HepG2 (cell line): ENCODE results near the gene RING1. TPM values are rescaled to one million over a fixed set of nuclear protein-coding genes. Genes with fewer than 3 reads are reported as not detected.

ENCODE experiments used
- ATF2 ChIP-seq: sonication (generic); formaldehyde crosslinking; IDR thresholded peaks from 2 replicates; pipeline ENCODE4 v1.4.0; 2020; ENCODE audit warnings: missing genetic modification reagents
- ATF6 ChIP-seq: sonication (generic); formaldehyde crosslinking; conservative IDR thresholded peaks from 2 replicates; pipeline ENCODE4 v1.4.0; 2020; ENCODE audit warnings: missing genetic modification reagents
- CREM ChIP-seq, 2 experiments: sonication (generic) in 1 of 2; formaldehyde crosslinking in 1 of 2; IDR thresholded peaks; 2 replicates each; pipeline versions ENCODE4 v1.4.0 to v1.6.1; 2016 to 2020; ENCODE audit warnings: antibody characterized with exemption in 1 of 2, mild to moderate bottlenecking in 1 of 2, missing genetic modification reagents in 1 of 2
- GLMP ChIP-seq: sonication (generic); formaldehyde crosslinking; IDR thresholded peaks from 2 replicates; pipeline ENCODE4 v1.9.0; 2021; ENCODE audit warnings: missing genetic modification reagents, mild to moderate bottlenecking, borderline replicate concordance
- GTF2F1 ChIP-seq: fragments of 150-350 bp; IDR thresholded peaks from 2 replicates; pipeline ENCODE4 v1.6.1; 2014; ENCODE audit warnings: low read length
- KLF15 ChIP-seq: sonication (generic); formaldehyde crosslinking; IDR thresholded peaks from 2 replicates; pipeline ENCODE4 v1.8.1; 2023; ENCODE audit warnings: borderline replicate concordance, mild to moderate bottlenecking, inconsistent platforms, missing genetic modification reagents, mixed read lengths
- MXD3 ChIP-seq: IDR thresholded peaks from 2 replicates; pipeline ENCODE4 v1.6.1; 2016; ENCODE audit warnings: mild to moderate bottlenecking, missing biosample characterization, missing genetic modification reagents
- PITX1 ChIP-seq: sonication (generic); formaldehyde crosslinking; IDR thresholded peaks from 2 replicates; pipeline ENCODE4 v1.5.1; 2020; ENCODE audit warnings: mild to moderate bottlenecking, missing genetic modification reagents
- REL ChIP-seq: sonication (generic); formaldehyde crosslinking; conservative IDR thresholded peaks from 2 replicates; pipeline ENCODE4 v1.8.0; 2022; ENCODE audit warnings: mild to moderate bottlenecking, missing genetic modification reagents, moderate library complexity
- RELA ChIP-seq: sonication (generic); formaldehyde crosslinking; IDR thresholded peaks from 2 replicates; pipeline ENCODE4 v1.4.0; 2020; ENCODE audit warnings: missing genetic modification reagents
- RXRA ChIP-seq: sonication (generic); formaldehyde crosslinking; IDR thresholded peaks from 2 replicates; pipeline ENCODE4 v1.5.1; 2020; ENCODE audit warnings: missing genetic modification reagents
- SIX4 ChIP-seq: sonication (generic); formaldehyde crosslinking; IDR thresholded peaks from 2 replicates; pipeline ENCODE4 v1.4.0; 2020; ENCODE audit warnings: missing genetic modification reagents
- SMAD3 ChIP-seq: sonication (generic); formaldehyde crosslinking; IDR thresholded peaks from 2 replicates; pipeline ENCODE4 v1.4.0; 2020; ENCODE audit warnings: missing genetic modification reagents
- SOX13 ChIP-seq, 3 experiments: fragments of 450-650 bp in 1 of 3; sonication (generic) in 1 of 3; formaldehyde crosslinking in 1 of 3; IDR thresholded peaks in 2 of 3; conservative IDR thresholded peaks in 1 of 3; 2 replicates each; pipeline versions ENCODE4 v1.5.0 to v1.6.1; 2016 to 2020; ENCODE audit warnings: antibody characterized with exemption in 1 of 3, mild to moderate bottlenecking in 1 of 3, missing compliant biosample characterization in 1 of 3, missing genetic modification reagents in 1 of 3, moderate library complexity in 1 of 3
- TP53 ChIP-seq: sonication (generic); formaldehyde crosslinking; conservative IDR thresholded peaks from 2 replicates; pipeline ENCODE4 v1.4.0; 2020; ENCODE audit warnings: missing genetic modification reagents
- WIZ ChIP-seq: sonication (generic); formaldehyde crosslinking; IDR thresholded peaks from 2 replicates; pipeline ENCODE4 v1.5.1; 2020; ENCODE audit warnings: mild to moderate bottlenecking, missing genetic modification reagents
- ZFP36L2 ChIP-seq: sonication (generic); formaldehyde crosslinking; IDR thresholded peaks from 2 replicates; pipeline ENCODE4 v1.4.0; 2020; ENCODE audit warnings: missing genetic modification reagents
- ZNF124 ChIP-seq: sonication (generic); formaldehyde crosslinking; IDR thresholded peaks from 2 replicates; pipeline ENCODE4 v1.4.0; 2020; ENCODE audit warnings: missing genetic modification reagents
- ZNF20 ChIP-seq: sonication (generic); formaldehyde crosslinking; IDR thresholded peaks from 2 replicates; pipeline ENCODE4 v1.4.0; 2020; ENCODE audit warnings: mild to moderate bottlenecking, moderate library complexity, missing genetic modification reagents
- ZNF235 ChIP-seq: sonication (generic); formaldehyde crosslinking; IDR thresholded peaks from 2 replicates; pipeline ENCODE4 v1.8.1; 2023; ENCODE audit warnings: mild to moderate bottlenecking, missing genetic modification reagents, borderline replicate concordance
- ZNF292 ChIP-seq: sonication (generic); formaldehyde crosslinking; IDR thresholded peaks from 2 replicates; pipeline ENCODE4 v1.8.1; 2022; ENCODE audit warnings: mild to moderate bottlenecking, low read depth, missing genetic modification reagents, borderline replicate concordance
- ZNF30 ChIP-seq: sonication (generic); formaldehyde crosslinking; IDR thresholded peaks from 2 replicates; pipeline ENCODE4 v1.5.0; 2020; ENCODE audit warnings: mild to moderate bottlenecking, missing genetic modification reagents
- ZNF644 ChIP-seq: IDR thresholded peaks from 2 replicates; pipeline ENCODE4 v1.6.1; 2016; ENCODE audit warnings: low read depth
- ZNF652 ChIP-seq: IDR thresholded peaks from 2 replicates; pipeline ENCODE4 v1.6.1; 2016; ENCODE audit warnings: low read depth, borderline replicate concordance
- ZNF672 ChIP-seq: sonication (generic); formaldehyde crosslinking; IDR thresholded peaks from 2 replicates; pipeline ENCODE4 v1.8.1; 2022; ENCODE audit warnings: missing genetic modification reagents
- polyA plus RNA-seq, 8 experiments: library from polyadenylated mRNA; depleted of rRNA in 3 of 8; stranded (reverse) in 7 of 8; unstranded in 1 of 8; fragments of >200 nt; fragmentation: Illumina TruSeq in 4 of 8; extraction: Trizol in 4 of 8; gene quantifications; 2 replicates each; pipeline versions ENCODE4 v1.2.1 to v1.2.3, GENCODE V29; 2011 to 2016; ENCODE audit warnings: low read depth in 4 of 8, missing spikeins in 1 of 8, mixed read lengths in 1 of 8; ENCODE audit not compliant: insufficient read depth in 1 of 8
- total RNA-seq, 5 experiments: library from RNA; depleted of rRNA; stranded (reverse); fragments of >200 nt; fragmentation: Illumina TruSeq; extraction: Trizol; gene quantifications; 2 replicates each; pipeline ENCODE4 v1.2.3, GENCODE V29; 2016; ENCODE audit warnings: low read depth in 1 of 5

The RING1 gene
- total and polyA plus RNA-seq, 2 of the 13 experiments (the other 11 are each of a cell fraction or from before 2014, with no cell fraction given), result 23.9 to 33.6 TPM

- TF ChIP-seq REL (CRISPR knock-in tag) (peak; percentile 94), GLMP (CRISPR knock-in tag) (no peak), RELA (CRISPR knock-in tag) (0 out of 2 replicates have a peak, but pooled peaks have one; percentile 73), ATF2 (CRISPR knock-in tag) (peak; percentile 95), ZNF20 (peak; percentile 94), ZNF672 (CRISPR knock-in tag) (peak; percentile 74; the same call in 1 of the 2 replicates), KLF15 (peak; percentile 54; the same call in 1 of the 2 replicates), ZNF30 (CRISPR knock-in tag) (no peak), ATF6 (CRISPR knock-in tag) (no peak), ZNF292 (CRISPR knock-in tag) (no peak), MXD3 (CRISPR knock-in tag) (peak; percentile 88), ZNF124 (CRISPR knock-in tag) (peak; percentile 55; the same call in 1 of the 2 replicates), ZNF644 (CRISPR knock-in tag) (no peak), TP53 (CRISPR knock-in tag) (0 out of 2 replicates have a peak, but pooled peaks have one; percentile 64), PITX1 (CRISPR knock-in tag) (peak; percentile 80), ZFP36L2 (CRISPR knock-in tag) (no peak), WIZ (peak; percentile 75; the same call in 1 of the 2 replicates), CREM (IDR thresholded peaks at IDR 0.05) (peak; percentile 84), CREM (CRISPR knock-in tag; IDR thresholded peaks at IDR 0.05) (peak; percentile 89), SIX4 (CRISPR knock-in tag) (0 out of 2 replicates have a peak, but pooled peaks have one; percentile 17), SOX13 (IDR thresholded peaks at IDR 0.05) (no peak), SOX13 (CRISPR knock-in tag; conservative IDR thresholded peaks at IDR 0.05 in 1 of 2, IDR thresholded peaks at IDR 0.05 in 1 of 2) (peak in 1 of 2 experiments; percentile 55; a peak in 1 of 4 replicates), ZNF235 (CRISPR knock-in tag) (peak; percentile 90), GTF2F1 (no peak), SMAD3 (peak; percentile 34; the same call in 1 of the 2 replicates), ZNF652 (CRISPR knock-in tag) (no peak), RXRA (CRISPR knock-in tag) (peak; percentile 73; the same call in 1 of the 2 replicates)
Observed at GRCh38 chr6:33208091-33208967, at the start of gene RING1 (continued).
